Tongue (tissue), 3 donors: ENCODE data around the gene IFNA4. TPM values are rescaled to one million over a fixed set of nuclear protein-coding genes. Genes with fewer than 3 reads are reported as not detected.

Experiments used
- DNase-seq: peaks from one replicate; pipeline ENCODE4 v3.0.0-alpha.2; 2015
- small RNA-seq: library from RNA; depleted of rRNA; stranded (forward); fragments of <200 nt; gene quantifications from one replicate; pipeline ENCODE3, GENCODE V24; 2014; ENCODE audit warnings: low replicate concordance
- total RNA-seq: library from RNA; depleted of rRNA; stranded (reverse); fragments of >200 nt; gene quantifications from one replicate; pipeline ENCODE4 v1.2.3, GENCODE V29; 2014

The IFNA4 gene
- total RNA-seq, 1 donor from 2014 or later: not detected

DNA sequence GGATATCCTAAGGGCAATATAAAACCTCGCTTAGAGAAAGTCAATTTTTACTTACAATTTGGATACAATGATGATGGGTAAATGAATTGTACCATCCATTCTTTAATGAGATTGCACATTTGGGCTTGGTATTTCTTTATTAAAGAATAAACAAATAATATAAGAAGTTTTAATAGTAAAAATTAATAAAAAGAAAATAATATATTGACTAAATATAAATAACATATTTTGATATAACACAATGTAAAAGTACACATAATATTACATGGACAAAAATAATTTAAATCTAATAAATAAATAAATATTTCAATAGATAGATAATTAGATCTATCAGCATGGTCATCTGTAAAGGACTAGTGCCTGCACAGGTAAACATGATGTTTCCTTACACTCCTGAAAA, 21.9 kb downstream of the IFNA4 start:
- DNase-seq: no peak

DNA sequence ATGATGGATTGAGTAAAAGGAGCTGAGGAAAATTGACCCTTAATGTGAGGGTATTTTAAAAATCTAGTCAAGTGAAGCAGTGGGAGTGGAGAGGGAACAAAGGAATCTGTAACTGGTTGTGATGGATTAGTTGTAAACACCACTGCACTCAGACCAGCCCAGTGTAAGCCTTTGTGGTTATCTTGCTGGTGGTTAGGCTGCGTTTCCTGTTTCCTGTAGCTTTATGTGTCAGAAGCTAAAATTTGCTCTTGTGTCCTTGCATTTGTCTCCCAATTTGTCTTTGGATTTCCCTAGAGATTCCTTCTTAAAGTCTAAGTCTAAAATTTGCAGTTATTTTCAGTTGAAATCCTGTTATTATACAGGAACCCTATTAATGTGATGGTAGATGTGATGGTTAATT, 27.2 kb downstream of the IFNA4 start:
- no peak for DNase-seq

DNA sequence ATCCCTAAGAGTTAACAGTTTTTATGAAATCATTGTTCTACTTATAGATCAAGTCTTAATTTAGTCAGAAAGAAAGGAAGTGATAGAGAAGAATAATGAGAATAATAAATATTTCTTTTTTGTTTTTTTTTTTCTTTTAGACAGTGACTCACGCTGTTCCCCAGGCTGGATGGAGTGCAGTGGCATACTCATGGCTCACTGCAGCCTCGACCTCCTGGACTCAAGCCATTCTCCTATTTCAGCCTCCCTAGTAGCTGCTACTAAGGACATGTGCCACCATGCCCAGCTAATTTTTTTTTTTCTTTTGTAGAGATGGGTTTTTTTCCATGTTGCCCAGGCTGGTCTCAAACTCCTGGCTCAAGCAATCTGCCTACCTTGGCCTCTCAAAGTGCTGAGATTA, 31.9 kb downstream of the IFNA4 start:
- no peak for DNase-seq

DNA sequence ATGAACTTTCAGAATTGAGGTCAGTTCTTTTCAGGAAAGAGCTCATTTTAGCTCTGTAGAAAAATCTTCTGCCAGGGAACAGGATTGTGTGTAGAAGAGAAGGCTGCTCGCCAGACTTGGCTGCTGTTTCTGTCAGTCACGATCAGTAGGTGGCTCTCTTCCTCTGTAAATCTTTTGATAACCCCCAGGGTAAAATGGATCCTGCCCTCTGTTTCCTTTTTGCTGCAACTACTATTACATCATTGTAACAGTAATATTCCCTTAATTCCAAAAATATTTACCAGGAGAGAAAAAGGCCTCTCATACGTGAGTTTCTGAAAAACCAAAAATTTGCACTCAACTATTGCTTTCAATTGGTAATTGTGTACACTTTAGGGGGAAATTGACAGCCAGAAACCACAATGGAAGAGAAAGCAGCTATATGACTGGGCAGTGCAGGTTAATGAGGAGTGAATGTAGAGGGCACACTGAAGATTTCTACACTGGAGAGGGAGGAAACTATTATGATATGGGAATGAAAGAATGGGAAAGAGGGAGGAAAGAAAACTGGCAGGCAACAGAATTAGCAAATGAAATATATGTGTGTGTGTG, 33.3 kb downstream of the IFNA4 start:
- DNase-seq: peak; percentile 31

DNA sequence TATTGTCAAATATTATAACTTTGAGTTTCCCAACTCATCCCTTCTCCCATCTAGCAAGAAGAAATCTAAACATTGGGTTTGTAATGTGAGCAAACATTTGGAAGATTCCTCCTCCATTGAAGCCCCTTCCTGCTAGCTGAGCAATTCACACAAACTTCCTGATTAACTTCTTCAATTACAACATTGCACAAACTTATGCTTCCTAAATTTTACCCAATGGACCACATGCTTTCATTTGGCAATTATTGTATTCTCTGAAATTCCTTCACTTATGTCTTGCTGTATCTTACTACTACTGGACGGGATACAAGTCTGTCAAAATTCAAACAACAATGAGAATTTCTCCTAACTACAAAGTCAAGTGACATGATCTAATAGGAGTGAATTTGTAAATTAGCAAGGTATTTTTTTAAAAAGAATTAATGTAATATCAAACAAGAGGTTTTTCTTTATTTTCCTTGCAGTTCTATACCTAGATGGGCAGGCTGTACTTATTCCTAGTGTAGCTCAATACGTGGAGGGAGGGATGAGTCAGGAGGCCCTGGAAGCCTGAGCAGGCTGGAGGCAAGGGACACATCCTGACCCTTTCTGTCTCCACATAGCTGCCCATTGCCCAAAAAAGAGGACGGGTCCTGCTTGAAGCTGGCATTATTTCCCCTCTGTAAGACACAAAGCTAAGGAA, 33.9 kb downstream of the IFNA4 start:
- no peak for DNase-seq

DNA sequence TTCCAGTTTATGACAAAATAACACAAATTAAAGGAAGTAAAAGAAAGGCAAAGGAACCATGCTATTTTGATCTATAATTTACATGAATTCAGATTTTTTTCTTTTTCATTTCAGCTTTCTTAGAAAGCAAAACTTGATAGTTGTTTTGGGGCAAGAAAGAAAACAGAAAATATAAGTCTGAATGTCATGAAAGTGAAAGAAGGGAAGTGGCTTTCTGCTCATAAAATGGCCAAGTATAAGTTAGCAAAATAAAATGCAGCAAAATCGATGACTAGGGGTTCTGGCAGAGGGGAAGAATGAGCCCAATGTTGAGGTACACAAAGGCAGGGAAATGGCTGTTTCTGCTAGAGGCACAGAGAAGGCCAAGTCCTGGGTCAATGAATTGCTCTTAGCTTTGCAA, 42.8 kb downstream of the IFNA4 start:
- no peak for DNase-seq

DNA sequence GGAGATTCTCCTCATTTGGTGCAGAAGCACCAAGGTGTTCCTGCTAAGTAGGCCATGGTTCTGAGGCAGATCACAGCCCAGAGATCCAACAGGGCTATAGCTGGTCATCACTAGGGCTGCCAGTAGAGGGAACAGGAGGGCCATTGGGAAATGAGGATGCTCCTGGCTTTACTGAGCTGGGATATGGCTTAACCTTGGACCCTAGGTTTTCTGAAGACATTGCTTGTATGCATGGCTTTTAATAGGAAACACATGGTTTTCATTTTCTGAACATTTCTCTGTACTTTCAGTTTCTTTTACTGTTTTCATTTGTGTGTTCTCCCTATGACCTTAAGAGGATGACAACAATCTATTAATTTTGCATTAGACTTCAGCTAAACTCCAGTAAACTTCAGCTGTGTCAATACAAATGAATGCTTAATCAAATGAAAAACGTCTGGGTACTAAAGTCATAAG, 45.9 kb downstream of the IFNA4 start, which contains the start of gene IFNW1:
Gene IFNW1 (minus strand): TSS at position 406 of the 456 bp plus-strand sequence. CDS start 262 bp downstream, at position 144.
- DNase-seq: no peak

DNA sequence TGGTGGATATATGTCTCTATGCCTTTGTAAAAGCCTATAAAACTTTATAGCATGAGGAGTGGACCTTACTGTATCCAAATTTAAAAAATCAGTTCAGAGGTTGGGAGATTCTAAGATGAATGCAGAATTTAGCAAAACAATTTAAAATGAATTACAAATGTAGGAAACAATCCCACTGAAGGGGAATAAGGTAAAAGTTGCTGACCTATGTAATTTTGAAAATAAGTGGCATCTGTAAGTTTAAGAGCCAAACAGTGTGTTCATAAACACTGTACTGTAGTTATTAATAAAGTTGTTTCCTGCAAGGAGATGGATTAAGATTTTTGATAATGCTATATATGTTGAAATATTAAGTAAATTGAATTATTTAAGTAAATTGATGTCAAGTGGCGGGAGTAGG, 50.4 kb downstream of the IFNA4 start:
- DNase-seq: no peak

Small RNA genes lying within 50 kb of the gene (small RNA-seq; reads per million reads assigned to genes)
- gene RF00019: not detected

Other genes starting within 250 kb of the IFNA4 start
- 5.8 TPM for gene HACD4, start 155.9 kb downstream of the IFNA4 start, total RNA-seq
- not detected for gene IFNB1, start 109.6 kb downstream of the IFNA4 start, total RNA-seq
- not detected for gene IFNW1, start 45.8 kb downstream of the IFNA4 start, total RNA-seq
- not detected for gene IFNA21, start 20.9 kb downstream of the IFNA4 start, total RNA-seq
- gene IFNA7, start 14.6 kb upstream of the IFNA4 start, total RNA-seq: not detected
- not detected for gene IFNA10, start 19.6 kb upstream of the IFNA4 start, total RNA-seq
- not detected for gene IFNA16, start 29.7 kb upstream of the IFNA4 start, total RNA-seq
- gene IFNA17, start 40.6 kb upstream of the IFNA4 start, total RNA-seq: not detected
- gene IFNA14, start 52.4 kb upstream of the IFNA4 start, total RNA-seq: not detected
- gene IFNA5, start 117.7 kb upstream of the IFNA4 start, total RNA-seq: not detected
- 40.7 TPM for gene KLHL9, start 147.8 kb upstream of the IFNA4 start, total RNA-seq
- gene IFNA6, start 163.3 kb upstream of the IFNA4 start, total RNA-seq: not detected
- not detected for gene IFNA13, start 180.5 kb upstream of the IFNA4 start, total RNA-seq
- gene IFNA2, start 197.8 kb upstream of the IFNA4 start, total RNA-seq: not detected
- gene IFNA8, start 221.5 kb upstream of the IFNA4 start, total RNA-seq: not detected